ENCODE measurements around the gene PTK7. TPM values are rescaled to one million over a fixed set of nuclear protein-coding genes. Genes with fewer than 3 reads are reported as not detected.

The PTK7 gene
- total RNA-seq, 3 donors from 2014 or later: 7.0 to 57.1 (median 52.1) TPM

DNA sequence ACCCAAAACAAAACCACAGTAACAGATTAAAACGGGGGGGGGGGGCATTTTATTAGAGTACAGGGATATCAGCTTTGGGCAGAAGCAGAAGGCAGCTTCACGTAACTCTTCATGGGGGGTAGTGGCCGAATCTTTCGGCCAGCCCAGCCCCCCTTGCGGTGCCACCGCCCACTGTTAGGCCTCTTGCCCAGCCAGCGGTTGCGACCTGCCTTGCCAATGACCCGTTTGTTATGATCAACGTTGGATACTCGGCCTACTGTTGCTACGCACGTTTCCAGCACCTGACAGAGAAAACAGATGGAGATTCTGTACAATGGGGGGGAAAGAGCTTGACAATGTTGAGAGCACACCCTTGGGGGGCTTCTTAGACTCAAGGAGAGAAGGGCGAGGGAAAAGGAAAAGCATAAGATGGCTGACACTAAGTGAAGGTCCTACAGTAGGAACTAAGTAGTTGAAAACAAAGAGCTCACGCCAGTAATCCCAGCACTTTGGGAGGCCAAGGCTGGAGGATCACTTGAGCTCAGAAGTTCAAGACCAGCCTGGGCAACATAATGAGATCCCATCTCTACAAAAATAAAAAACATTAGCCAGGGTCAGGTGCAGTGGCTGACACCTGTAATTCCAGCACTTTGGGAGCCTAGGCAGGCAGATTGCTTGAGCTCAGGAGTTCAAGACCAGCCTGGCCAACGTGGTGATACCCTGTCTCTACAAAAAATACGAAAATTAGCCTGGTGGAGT, 21.7 kb upstream of the PTK7 start:
- no peaks in the 10 kb centered on the region for H3K9me3 ChIP-seq
- TF ChIP-seq, protein P1, sequence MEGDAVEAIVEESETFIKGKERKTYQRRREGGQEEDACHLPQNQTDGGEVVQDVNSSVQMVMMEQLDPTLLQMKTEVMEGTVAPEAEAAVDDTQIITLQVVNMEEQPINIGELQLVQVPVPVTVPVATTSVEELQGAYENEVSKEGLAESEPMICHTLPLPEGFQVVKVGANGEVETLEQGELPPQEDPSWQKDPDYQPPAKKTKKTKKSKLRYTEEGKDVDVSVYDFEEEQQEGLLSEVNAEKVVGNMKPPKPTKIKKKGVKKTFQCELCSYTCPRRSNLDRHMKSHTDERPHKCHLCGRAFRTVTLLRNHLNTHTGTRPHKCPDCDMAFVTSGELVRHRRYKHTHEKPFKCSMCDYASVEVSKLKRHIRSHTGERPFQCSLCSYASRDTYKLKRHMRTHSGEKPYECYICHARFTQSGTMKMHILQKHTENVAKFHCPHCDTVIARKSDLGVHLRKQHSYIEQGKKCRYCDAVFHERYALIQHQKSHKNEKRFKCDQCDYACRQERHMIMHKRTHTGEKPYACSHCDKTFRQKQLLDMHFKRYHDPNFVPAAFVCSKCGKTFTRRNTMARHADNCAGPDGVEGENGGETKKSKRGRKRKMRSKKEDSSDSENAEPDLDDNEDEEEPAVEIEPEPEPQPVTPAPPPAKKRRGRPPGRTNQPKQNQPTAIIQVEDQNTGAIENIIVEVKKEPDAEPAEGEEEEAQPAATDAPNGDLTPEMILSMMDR (IDR thresholded peaks at IDR 0.05): no peak
- TF ChIP-seq POLR2A (IDR thresholded peaks at IDR 0.05) (no peak), POLR2AphosphoS5 (IDR thresholded peaks at IDR 0.05) (no peak)
- H3K4me3 ChIP-seq: peak overlapping the region; percentile 60 to 88 (median 74)
- no peaks in the 10 kb centered on the region for H3K27me3 ChIP-seq
- H3K27ac ChIP-seq: peak overlapping the region; percentile 82 to 96
- intact Hi-C loops (cut with DNase I; ENCODE audit: low total_unique reads): no loop called here
- H3K4me1 ChIP-seq: peaks cover 0 to 19% of the 10 kb centered on the region in 2 donors
- H3K36me3 ChIP-seq: no peaks in the 10 kb centered on the region
- DNase-seq (ENCODE audit: low spot score in 2 of 2): peak in 1 of 2 donors; percentile 53

DNA sequence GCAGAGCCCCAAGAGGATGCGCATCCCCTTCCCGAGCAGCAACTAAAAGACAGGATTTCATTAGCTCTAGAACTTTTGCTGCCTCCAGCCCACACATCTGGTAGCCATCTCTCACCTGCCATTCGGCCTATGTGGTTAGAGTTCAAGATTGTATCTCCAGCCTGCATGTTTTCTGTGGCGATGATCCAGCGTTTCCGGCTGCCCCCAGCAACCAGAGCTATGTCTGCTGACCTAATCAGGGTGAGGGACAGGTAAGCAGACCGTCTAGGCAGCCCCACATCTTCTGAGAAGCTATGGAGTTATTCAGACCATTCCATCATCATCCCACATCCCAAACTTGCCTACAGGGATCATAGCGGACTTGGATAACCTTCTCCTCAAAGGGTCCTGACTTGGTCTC, 20.1 kb upstream of the PTK7 start:
- TF ChIP-seq, protein P1 (IDR thresholded peaks at IDR 0.05): no peak
- TF ChIP-seq POLR2AphosphoS5 (IDR thresholded peaks at IDR 0.05): no peak
- no peak for TF ChIP-seq POLR2A (IDR thresholded peaks at IDR 0.05)

DNA sequence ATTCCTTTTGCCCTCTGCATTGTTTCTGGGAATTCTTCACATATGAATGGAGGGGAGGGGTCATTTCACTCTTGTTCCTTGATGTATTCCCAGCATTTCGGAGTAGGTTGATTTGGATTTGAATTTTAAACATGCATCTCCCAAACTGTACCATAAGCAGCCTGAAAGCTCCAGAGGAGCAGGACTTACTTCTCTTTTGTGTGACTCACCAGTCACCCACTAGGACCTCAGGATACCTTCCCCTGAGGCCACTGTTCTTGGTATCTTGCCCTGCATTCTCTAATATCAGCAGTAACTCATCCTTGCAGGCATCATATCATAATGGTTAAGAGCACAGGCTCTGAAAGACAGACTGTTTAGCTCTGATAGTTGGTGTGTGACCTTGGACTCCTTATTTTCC, 17.6 kb upstream of the PTK7 start:
- no peak for DNase-seq (ENCODE audit: low spot score in 2 of 2)
- intact Hi-C loops (cut with DNase I; ENCODE audit: low total_unique reads): no loop called here
- TF ChIP-seq POLR2A (IDR thresholded peaks at IDR 0.05) (no peak), POLR2AphosphoS5 (IDR thresholded peaks at IDR 0.05) (no peak)
- TF ChIP-seq, protein P1 (IDR thresholded peaks at IDR 0.05): no peak
- H3K36me3 ChIP-seq: no peaks in the 10 kb centered on the region
- H3K27me3 ChIP-seq: no peaks in the 10 kb centered on the region
- peak overlapping the region; percentile 77 to 90 (median 81) for H3K4me3 ChIP-seq
- peaks cover 5 to 10% of the 10 kb centered on the region in 2 donors for H3K4me1 ChIP-seq
- peak overlapping the region; percentile 93 to 97 for H3K27ac ChIP-seq
- H3K9me3 ChIP-seq: no peaks in the 10 kb centered on the region

More for the DNA sequence above, 20.1 kb upstream of the PTK7 start:
- intact Hi-C loops (cut with DNase I; ENCODE audit: low total_unique reads): no loop called here
- no peak for DNase-seq (ENCODE audit: low spot score in 2 of 2)
- Histone ChIP-seq H3K36me3 (no peaks in the 10 kb centered on the region), H3K27me3 (no peaks in the 10 kb centered on the region), H3K27ac (no peak overlapping the region), H3K4me1 (peaks cover 5 to 19% of the 10 kb centered on the region in 2 donors), H3K4me3 (no peak overlapping the region), H3K9me3 (no peaks in the 10 kb centered on the region)

GRCh38 chr6:43059168-43060033, 16.7 kb upstream of the PTK7 start, which contains the start of the genes KLC4 and MRPL2:
Gene KLC4, plus strand, starts transcription at chr6:43059631. Its CDS starts 1,705 bp downstream, at chr6:43061336.
Gene MRPL2, minus strand, starts transcription at chr6:43059434. Its CDS starts 53 bp downstream, at chr6:43059381.
- H3K27ac ChIP-seq: peak within 1 kb of the TSS; percentile 93 to 97
- no peaks in the 10 kb centered on the region for H3K36me3 ChIP-seq

More at GRCh38 chr6:43059168-43060033, 16.7 kb upstream of the PTK7 start, which contains the start of the genes KLC4 and MRPL2:
- H3K4me1 ChIP-seq: peaks cover 5 to 10% of the 10 kb centered on the region in 2 donors
- no peaks in the 10 kb centered on the region for H3K27me3 ChIP-seq
- peak within 1 kb of the TSS; percentile 77 to 90 (median 81) for H3K4me3 ChIP-seq
- peak; percentile 87 for TF ChIP-seq POLR2A (IDR thresholded peaks at IDR 0.05)
- peak; percentile 81 to 97 (median 83) for TF ChIP-seq POLR2AphosphoS5 (IDR thresholded peaks at IDR 0.05)
- TF ChIP-seq, protein P1 (IDR thresholded peaks at IDR 0.05): no peak
- intact Hi-C loops (cut with DNase I; ENCODE audit: low total_unique reads): no loop called here
- H3K9me3 ChIP-seq: no peaks in the 10 kb centered on the region
- peak; percentile 98 to 99 for DNase-seq (ENCODE audit: low spot score in 2 of 2)
